ENCODE measurements around the gene ADORA2B.

The ADORA2B gene

GRCh38 chr17:15971098-15971678 lies 26.3 kb downstream of the ADORA2B start:
- Histone ChIP-seq H3K4me3 (ENCODE audit: low read depth, low read length) (no peak overlapping the region), H3K4me2 (ENCODE audit: low read length) (no peak overlapping the region), H3K27ac (no peak overlapping the region), H3K9ac (no peak overlapping the region), H3K4me1 (no peaks in the 10 kb centered on the region), H3K9me3 (ENCODE audit: control insufficient read depth, low read length) (no peaks in the 10 kb centered on the region), H3K79me2 (no peaks in the 10 kb centered on the region), H3K27me3 (ENCODE audit: control insufficient read depth, insufficient read depth, low read length) (no peaks in the 10 kb centered on the region), H3K36me3 (ENCODE audit: control insufficient read depth, insufficient read depth, low read length) (no peaks in the 10 kb centered on the region), H2AFZ (no peak overlapping the region)
- TF ChIP-seq, protein P1, sequence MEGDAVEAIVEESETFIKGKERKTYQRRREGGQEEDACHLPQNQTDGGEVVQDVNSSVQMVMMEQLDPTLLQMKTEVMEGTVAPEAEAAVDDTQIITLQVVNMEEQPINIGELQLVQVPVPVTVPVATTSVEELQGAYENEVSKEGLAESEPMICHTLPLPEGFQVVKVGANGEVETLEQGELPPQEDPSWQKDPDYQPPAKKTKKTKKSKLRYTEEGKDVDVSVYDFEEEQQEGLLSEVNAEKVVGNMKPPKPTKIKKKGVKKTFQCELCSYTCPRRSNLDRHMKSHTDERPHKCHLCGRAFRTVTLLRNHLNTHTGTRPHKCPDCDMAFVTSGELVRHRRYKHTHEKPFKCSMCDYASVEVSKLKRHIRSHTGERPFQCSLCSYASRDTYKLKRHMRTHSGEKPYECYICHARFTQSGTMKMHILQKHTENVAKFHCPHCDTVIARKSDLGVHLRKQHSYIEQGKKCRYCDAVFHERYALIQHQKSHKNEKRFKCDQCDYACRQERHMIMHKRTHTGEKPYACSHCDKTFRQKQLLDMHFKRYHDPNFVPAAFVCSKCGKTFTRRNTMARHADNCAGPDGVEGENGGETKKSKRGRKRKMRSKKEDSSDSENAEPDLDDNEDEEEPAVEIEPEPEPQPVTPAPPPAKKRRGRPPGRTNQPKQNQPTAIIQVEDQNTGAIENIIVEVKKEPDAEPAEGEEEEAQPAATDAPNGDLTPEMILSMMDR (IDR thresholded peaks at IDR 0.05), result no peak

DNA sequence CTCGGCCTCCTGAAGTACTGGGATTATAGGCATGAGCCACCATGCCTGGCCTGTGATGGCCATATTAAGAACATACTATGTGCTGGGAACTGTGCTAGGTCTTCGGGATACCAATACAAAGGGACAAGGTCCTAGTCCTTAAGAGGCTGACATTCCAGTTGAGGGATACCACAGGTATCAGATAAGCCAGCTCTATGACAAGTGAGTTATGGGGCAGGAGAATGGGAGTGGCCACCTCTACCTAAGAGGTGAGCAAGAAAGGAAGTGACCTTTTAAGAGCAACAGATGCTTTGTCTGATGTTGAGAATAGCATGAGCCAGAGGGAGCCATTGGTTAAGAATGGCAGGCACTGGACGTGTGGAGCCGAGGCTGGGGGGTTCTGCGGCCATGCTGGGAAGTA lies 27.0 kb downstream of the ADORA2B start:
- no peaks in the 10 kb centered on the region for H3K9me3 ChIP-seq (ENCODE audit: control insufficient read depth, low read length)
- H3K4me3 ChIP-seq (ENCODE audit: low read depth, low read length), result no peak overlapping the region
- no peak overlapping the region for H3K4me2 ChIP-seq (ENCODE audit: low read length)
- H3K4me1 ChIP-seq, result no peaks in the 10 kb centered on the region
- TF ChIP-seq, protein P1 (IDR thresholded peaks at IDR 0.05), result no peak
- no peak overlapping the region for H3K9ac ChIP-seq
- no peaks in the 10 kb centered on the region for H3K27me3 ChIP-seq (ENCODE audit: control insufficient read depth, insufficient read depth, low read length)
- H2AFZ ChIP-seq, result no peak overlapping the region
- H3K36me3 ChIP-seq (ENCODE audit: control insufficient read depth, insufficient read depth, low read length), result no peaks in the 10 kb centered on the region
- no peaks in the 10 kb centered on the region for H3K79me2 ChIP-seq
- no peak overlapping the region for H3K27ac ChIP-seq

- no peaks in the 10 kb centered on the region for H3K36me3 ChIP-seq (ENCODE audit: control insufficient read depth, insufficient read depth, low read length)
- no peaks in the 10 kb centered on the region for H3K9me3 ChIP-seq (ENCODE audit: control insufficient read depth, low read length)
- H3K4me2 ChIP-seq (ENCODE audit: low read length), result no peak overlapping the region
- TF ChIP-seq, protein P1 (IDR thresholded peaks at IDR 0.05), result no peak
- H3K9ac ChIP-seq, result no peak overlapping the region
- no peak overlapping the region for H2AFZ ChIP-seq
- H3K27ac ChIP-seq, result no peak overlapping the region
- H3K27me3 ChIP-seq (ENCODE audit: control insufficient read depth, insufficient read depth, low read length), result no peaks in the 10 kb centered on the region
- H3K79me2 ChIP-seq, result no peaks in the 10 kb centered on the region
- H3K4me3 ChIP-seq (ENCODE audit: low read depth, low read length), result no peak overlapping the region
- H3K4me1 ChIP-seq, result no peaks in the 10 kb centered on the region
Measured at GRCh38 chr17:15972497-15972951, 27.6 kb downstream of the ADORA2B start.

DNA sequence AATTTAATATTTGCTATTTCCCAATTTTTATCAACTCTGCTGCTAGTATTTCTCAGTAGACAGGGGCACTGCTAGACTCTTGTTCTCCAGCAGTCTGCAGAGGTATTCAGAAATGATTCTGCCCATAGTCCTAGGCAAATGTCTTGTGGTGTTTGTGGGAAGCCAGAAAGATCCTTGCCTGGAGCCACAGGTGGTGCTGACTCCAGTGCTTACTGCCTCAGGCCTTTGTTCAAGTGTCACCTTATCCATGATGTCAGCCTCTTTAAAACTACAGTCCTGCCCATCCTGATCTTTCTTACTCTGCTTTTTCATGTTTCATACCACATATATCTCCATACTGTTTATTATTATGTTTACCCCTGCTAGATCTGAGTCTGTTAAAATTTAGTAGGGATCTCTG lies 28.1 kb downstream of the ADORA2B start:
- no peak overlapping the region for H3K27ac ChIP-seq
- H3K79me2 ChIP-seq, result no peaks in the 10 kb centered on the region
- H3K4me1 ChIP-seq, result no peaks in the 10 kb centered on the region
- no peak overlapping the region for H3K9ac ChIP-seq
- H3K4me2 ChIP-seq (ENCODE audit: low read length), result no peak overlapping the region
- H3K4me3 ChIP-seq (ENCODE audit: low read depth, low read length), result no peak overlapping the region
- H3K27me3 ChIP-seq (ENCODE audit: control insufficient read depth, insufficient read depth, low read length), result no peaks in the 10 kb centered on the region
- no peaks in the 10 kb centered on the region for H3K36me3 ChIP-seq (ENCODE audit: control insufficient read depth, insufficient read depth, low read length)
- TF ChIP-seq, protein P1 (IDR thresholded peaks at IDR 0.05), result no peak
- H2AFZ ChIP-seq, result no peak overlapping the region
- no peaks in the 10 kb centered on the region for H3K9me3 ChIP-seq (ENCODE audit: control insufficient read depth, low read length)

DNA sequence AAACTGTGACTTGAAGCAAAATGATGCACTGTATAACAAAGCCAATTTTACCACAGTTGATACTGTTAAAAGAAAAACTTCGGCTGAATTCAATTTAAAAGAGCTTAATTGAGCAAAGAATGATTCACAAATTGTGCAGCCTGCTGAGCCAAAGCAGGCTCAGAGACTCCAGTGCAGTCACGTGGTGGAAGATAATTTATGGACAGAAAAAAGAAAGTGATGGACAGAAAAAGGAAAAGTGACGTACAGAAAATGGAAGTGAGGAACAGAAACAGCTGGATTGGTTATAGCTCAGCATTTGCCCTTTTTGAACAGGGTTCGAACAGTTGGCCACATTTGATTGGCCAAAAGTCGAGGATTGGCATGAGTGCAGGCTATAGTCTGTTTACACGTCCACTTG lies 28.9 kb downstream of the ADORA2B start:
- Histone ChIP-seq H3K27ac (no peak overlapping the region), H3K27me3 (ENCODE audit: control insufficient read depth, insufficient read depth, low read length) (no peaks in the 10 kb centered on the region), H3K4me1 (no peaks in the 10 kb centered on the region), H3K4me2 (ENCODE audit: low read length) (no peak overlapping the region), H3K4me3 (ENCODE audit: low read depth, low read length) (no peak overlapping the region), H3K79me2 (no peaks in the 10 kb centered on the region), H3K9me3 (ENCODE audit: control insufficient read depth, low read length) (no peaks in the 10 kb centered on the region), H3K36me3 (ENCODE audit: control insufficient read depth, insufficient read depth, low read length) (no peaks in the 10 kb centered on the region), H2AFZ (no peak overlapping the region), H3K9ac (no peak overlapping the region)
- TF ChIP-seq, protein P1 (IDR thresholded peaks at IDR 0.05), result no peak
